ENCODE results near the gene RANBP17. TPM values are rescaled to one million over a fixed set of nuclear protein-coding genes. Genes with fewer than 3 reads are reported as not detected.

Gene RANBP17
- total and polyA plus RNA-seq, 2 experiments from 2014 or later, result 10.9 to 20.0 TPM

GRCh38 chr5:171131497-171131896 lies 269.7 kb downstream of the RANBP17 start:
- Histone ChIP-seq H3K27ac (no peak overlapping the region), H3K4me1 (ENCODE audit: low read depth) (peaks cover 2% of the 10 kb centered on the region), H3K4me3 (no peak overlapping the region), H3K9me3 (ENCODE audit: low read depth) (no peaks in the 10 kb centered on the region), H3K36me3 (no peaks in the 10 kb centered on the region), H3K27me3 (no peaks in the 10 kb centered on the region)
- no peak for DNase-seq (ENCODE audit: low read depth in 1 of 2, low spot score in 1 of 2)
- TF ChIP-seq CTCF (IDR thresholded peaks at IDR 0.05; ENCODE audit: low read depth, low read length), result no peak

- H3K4me1 ChIP-seq (ENCODE audit: low read depth), result peaks cover 4% of the 10 kb centered on the region
- H3K9me3 ChIP-seq (ENCODE audit: low read depth), result no peaks in the 10 kb centered on the region
- DNase-seq (ENCODE audit: low read depth in 1 of 2, low spot score in 1 of 2), result no peak
- H3K27ac ChIP-seq, result no peak overlapping the region
- H3K27me3 ChIP-seq, result no peaks in the 10 kb centered on the region
- H3K36me3 ChIP-seq, result no peaks in the 10 kb centered on the region
- no peak for TF ChIP-seq CTCF (IDR thresholded peaks at IDR 0.05; ENCODE audit: low read depth, low read length)
- H3K4me3 ChIP-seq, result no peak overlapping the region
Measured at GRCh38 chr5:171137768-171138525, 276.1 kb downstream of the RANBP17 start.

DNA sequence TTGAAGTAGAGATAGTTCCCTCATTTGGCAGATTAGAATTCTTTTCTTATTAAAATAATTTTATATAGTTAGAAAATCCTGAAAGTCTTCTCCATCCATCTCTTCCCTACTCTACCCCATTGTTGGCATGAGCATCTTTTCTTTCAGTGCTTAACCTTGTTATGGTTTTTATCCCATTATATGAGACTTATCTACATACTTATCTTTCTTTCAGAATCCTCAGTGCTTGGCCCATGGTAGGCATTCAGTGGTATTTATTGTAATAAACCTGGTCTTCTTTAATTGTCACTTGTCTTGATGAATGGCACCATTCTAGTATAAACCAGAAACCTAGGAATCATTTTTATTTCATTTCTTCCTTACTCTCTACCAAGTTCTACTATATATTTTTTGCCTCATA lies 277.4 kb downstream of the RANBP17 start:
- DNase-seq (ENCODE audit: low read depth in 1 of 2, low spot score in 1 of 2), result no peak
- Histone ChIP-seq H3K4me3 (no peak overlapping the region), H3K4me1 (ENCODE audit: low read depth) (peaks cover 4% of the 10 kb centered on the region), H3K36me3 (no peaks in the 10 kb centered on the region), H3K27me3 (no peaks in the 10 kb centered on the region), H3K27ac (no peak overlapping the region), H3K9me3 (ENCODE audit: low read depth) (no peaks in the 10 kb centered on the region)
- no peak for TF ChIP-seq CTCF (IDR thresholded peaks at IDR 0.05; ENCODE audit: low read depth, low read length)

DNA sequence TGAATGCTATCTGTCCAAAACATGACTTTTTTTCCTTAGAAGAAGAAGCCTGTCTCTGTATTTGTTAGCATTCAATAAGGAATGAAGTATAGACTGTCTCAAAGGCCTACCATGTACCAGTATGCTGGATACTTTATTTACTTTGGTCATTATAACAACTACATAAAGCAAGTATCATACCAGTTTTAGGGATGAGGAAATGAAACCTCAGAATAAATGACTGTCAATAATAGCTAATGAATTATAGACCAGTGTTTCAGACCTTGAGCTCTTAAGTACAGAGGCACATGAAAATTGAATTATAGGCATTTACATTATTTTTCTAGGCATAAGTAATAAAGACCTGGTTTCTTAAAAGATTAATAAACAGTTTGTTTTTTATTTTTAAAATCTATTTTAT lies 280.8 kb downstream of the RANBP17 start:
- H3K4me3 ChIP-seq, result no peak overlapping the region
- H3K4me1 ChIP-seq (ENCODE audit: low read depth), result no peaks in the 10 kb centered on the region
- no peaks in the 10 kb centered on the region for H3K27me3 ChIP-seq
- no peak for TF ChIP-seq CTCF (IDR thresholded peaks at IDR 0.05; ENCODE audit: low read depth, low read length)
- no peaks in the 10 kb centered on the region for H3K36me3 ChIP-seq
- DNase-seq (ENCODE audit: low read depth in 1 of 2, low spot score in 1 of 2), result no peak
- no peaks in the 10 kb centered on the region for H3K9me3 ChIP-seq (ENCODE audit: low read depth)
- H3K27ac ChIP-seq, result no peak overlapping the region

GRCh38 chr5:171143171-171143570 lies 281.4 kb downstream of the RANBP17 start:
- no peaks in the 10 kb centered on the region for H3K9me3 ChIP-seq (ENCODE audit: low read depth)
- no peaks in the 10 kb centered on the region for H3K27me3 ChIP-seq
- TF ChIP-seq CTCF (IDR thresholded peaks at IDR 0.05; ENCODE audit: low read depth, low read length), result no peak
- H3K36me3 ChIP-seq, result no peaks in the 10 kb centered on the region
- no peak for DNase-seq (ENCODE audit: low read depth in 1 of 2, low spot score in 1 of 2)
- H3K4me1 ChIP-seq (ENCODE audit: low read depth), result no peaks in the 10 kb centered on the region
- H3K4me3 ChIP-seq, result no peak overlapping the region
- H3K27ac ChIP-seq, result no peak overlapping the region
